ENCODE measurements around the gene KRT75. TPM values are rescaled to one million over a fixed set of nuclear protein-coding genes. Genes with fewer than 3 reads are reported as not detected.

Gene KRT75
- polyA plus RNA-seq, 1 experiment: not detected

DNA sequence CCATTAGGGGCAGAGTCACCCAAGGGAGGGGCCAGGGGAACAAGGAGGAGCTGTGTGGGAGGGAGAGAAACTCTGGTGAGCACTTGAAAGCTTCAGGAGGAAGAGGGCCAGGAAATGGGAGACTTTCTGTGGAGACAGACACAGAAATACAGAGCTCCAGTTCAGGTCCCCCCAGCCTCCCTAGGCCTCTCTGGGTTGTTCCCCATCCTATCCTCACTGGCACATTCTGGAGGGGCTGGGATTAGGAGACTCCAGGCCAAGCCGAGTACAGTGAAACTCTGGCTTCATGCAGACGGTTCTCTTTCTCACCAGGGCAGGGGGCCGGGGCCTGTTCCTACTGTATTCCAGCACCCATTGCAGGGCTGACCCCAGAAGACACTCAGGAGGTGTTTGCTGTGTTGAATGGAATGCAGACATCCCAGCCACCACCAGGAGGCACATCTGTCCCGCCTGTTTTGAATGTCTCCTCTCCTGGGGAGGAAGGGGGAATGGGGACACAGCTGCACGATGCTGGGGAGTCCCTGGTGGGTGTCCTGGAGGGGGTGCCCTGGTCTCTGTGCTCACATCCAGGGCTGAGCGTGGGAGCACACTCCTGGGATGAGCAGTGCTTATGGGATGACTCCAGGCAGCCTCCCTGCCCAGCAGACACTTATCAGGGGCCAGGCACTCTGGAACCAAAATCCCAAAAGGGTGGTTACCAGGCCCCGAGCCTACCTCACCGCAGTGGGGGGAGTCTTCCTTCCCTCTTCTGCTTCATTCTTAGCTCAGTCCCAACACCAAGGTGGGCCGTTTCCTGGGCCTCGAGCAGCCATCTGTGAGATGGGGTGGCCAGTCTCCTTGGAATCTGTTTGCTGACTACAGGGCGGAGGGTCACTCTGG is 43.2 kb downstream of the KRT75 start:
- peaks cover 9% of the 10 kb centered on the region; the same call in 1 of the 2 replicates for H3K27me3 ChIP-seq (ENCODE audit: control insufficient read depth, insufficient read depth, low read length)
- POLR2A ChIA-PET: no interaction called here
- no peaks in the 10 kb centered on the region for H3K36me3 ChIP-seq (ENCODE audit: control insufficient read depth, insufficient read depth, low read length)
- DNase-seq (ENCODE audit: low read depth): no peak
- no peak overlapping the region for H3K4me3 ChIP-seq (ENCODE audit: low read depth, low read length)
- TF ChIP-seq CTCF (IDR thresholded peaks at IDR 0.05; ENCODE audit: insufficient read depth, low read depth, low read length): peak; percentile 76
- CTCF ChIA-PET: interaction anchor here (0.6 to 2.2 kb wide), 23 partner anchors 9 to 590 kb away, joined by 3 to 21 read pairs (median 4); no protein-coding TSS in a partner anchor

GRCh38 chr12:52389313-52390207 is 44.6 kb downstream of the KRT75 start:
- no peak for DNase-seq (ENCODE audit: low read depth)
- H3K36me3 ChIP-seq (ENCODE audit: control insufficient read depth, insufficient read depth, low read length): no peaks in the 10 kb centered on the region
- TF ChIP-seq CTCF (IDR thresholded peaks at IDR 0.05; ENCODE audit: insufficient read depth, low read depth, low read length): no peak
- ChIA-PET POLR2A (no interaction called here), CTCF (interaction anchor here (0.9 to 1.9 kb wide), 3 partner anchors 193 to 478 kb away, joined by 3 to 5 read pairs (median 4); no protein-coding TSS in a partner anchor)
- no peak overlapping the region for H3K4me3 ChIP-seq (ENCODE audit: low read depth, low read length)
- H3K27me3 ChIP-seq (ENCODE audit: control insufficient read depth, insufficient read depth, low read length): peaks cover 14% of the 10 kb centered on the region

- CTCF ChIA-PET: interaction anchor here (1.0 to 1.9 kb wide), 3 partner anchors 14 to 482 kb away, joined by 3 to 5 read pairs (median 4); no protein-coding TSS in a partner anchor
- POLR2A ChIA-PET: no interaction called here
- H3K4me3 ChIP-seq (ENCODE audit: low read depth, low read length): no peak overlapping the region
- no peaks in the 10 kb centered on the region for H3K36me3 ChIP-seq (ENCODE audit: control insufficient read depth, insufficient read depth, low read length)
- no peak for DNase-seq (ENCODE audit: low read depth)
- TF ChIP-seq CTCF (IDR thresholded peaks at IDR 0.05; ENCODE audit: insufficient read depth, low read depth, low read length): no peak
- H3K27me3 ChIP-seq (ENCODE audit: control insufficient read depth, insufficient read depth, low read length): peaks cover 14% of the 10 kb centered on the region
Measured at GRCh38 chr12:52387859-52388258, 46.3 kb downstream of the KRT75 start.

DNA sequence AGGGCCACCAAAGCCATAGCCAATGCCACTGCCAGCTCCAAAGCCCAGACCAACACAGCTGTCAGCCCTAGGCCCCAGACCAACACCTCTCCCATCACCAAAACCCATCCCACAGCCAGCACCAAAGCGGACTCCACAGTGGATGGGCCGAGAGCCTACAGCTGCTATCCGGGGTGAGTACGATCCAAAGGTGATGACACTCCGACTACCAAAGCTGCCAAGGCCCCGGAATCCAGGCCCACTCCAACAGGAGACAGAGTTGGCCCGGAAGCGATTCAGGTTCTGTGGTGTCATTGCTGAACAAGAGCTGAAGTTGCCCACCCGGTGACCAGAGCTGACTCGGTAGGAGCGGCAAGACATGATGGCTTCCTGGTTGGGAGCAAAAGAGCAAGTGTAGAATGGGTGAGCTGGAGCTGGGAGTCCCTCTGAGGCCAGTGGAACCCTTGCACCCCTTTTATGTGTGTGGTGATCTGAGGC is 48.9 kb downstream of the KRT75 start, which contains the start of gene KRT84:
Gene KRT84 (minus strand): TSS at position 427 of the 477 bp plus-strand sequence. CDS start 67 bp downstream, at position 360.
- TF ChIP-seq CTCF (IDR thresholded peaks at IDR 0.05; ENCODE audit: insufficient read depth, low read depth, low read length): no peak
- CTCF ChIA-PET: interaction anchor here (1.0 to 3.9 kb wide), 7 partner anchors 11 to 499 kb away, joined by 3 to 23 read pairs (median 6); no protein-coding TSS in a partner anchor
- Histone ChIP-seq H3K27me3 (ENCODE audit: control insufficient read depth, insufficient read depth, low read length) (peaks cover 16% of the 10 kb centered on the region), H3K36me3 (ENCODE audit: control insufficient read depth, insufficient read depth, low read length) (no peaks in the 10 kb centered on the region), H3K4me3 (ENCODE audit: low read depth, low read length) (no peak within 1 kb of the TSS)
- POLR2A ChIA-PET: no interaction called here
- no peak for DNase-seq (ENCODE audit: low read depth)
